ENCODE measurements around the gene WAC. TPM values are rescaled to one million over a fixed set of nuclear protein-coding genes. Genes with fewer than 3 reads are reported as not detected.

Gene WAC
- polyA plus RNA-seq, 1 donor from 2014 or later: 63.9 TPM

- no peak overlapping the region for H2AFZ ChIP-seq (ENCODE audit: low read depth, low read length)
- H4K20me1 ChIP-seq (ENCODE audit: insufficient read depth): peaks cover 19% of the 10 kb centered on the region
- no peak overlapping the region for H3K27ac ChIP-seq (ENCODE audit: low read length)
- H3K79me2 ChIP-seq (replicated peaks; ENCODE audit: insufficient read depth, low read length): peaks cover 95% of the 10 kb centered on the region
- no peak overlapping the region for H3K4me2 ChIP-seq (ENCODE audit: low read length)
- H3K27me3 ChIP-seq (ENCODE audit: insufficient read depth, low read depth, low read length): no peaks in the 10 kb centered on the region
- H3K9ac ChIP-seq (ENCODE audit: low read length): no peak overlapping the region
- no peaks in the 10 kb centered on the region for H3K9me3 ChIP-seq (ENCODE audit: low read length)
- H3K36me3 ChIP-seq (ENCODE audit: insufficient read depth, low read length): peaks cover 7% of the 10 kb centered on the region
- TF ChIP-seq RAD21 (conservative IDR thresholded peaks at IDR 0.05): no peak
- TF ChIP-seq EP300 (conservative IDR thresholded peaks at IDR 0.05; ENCODE audit: poor library complexity, severe bottlenecking): no peak
- TF ChIP-seq CTCF (IDR thresholded peaks at IDR 0.05; ENCODE audit: poor library complexity, severe bottlenecking): no peak
- TF ChIP-seq TAF1 (IDR thresholded peaks at IDR 0.05; ENCODE audit: low read depth): no peak
- TF ChIP-seq REST (IDR thresholded peaks at IDR 0.05; ENCODE audit: borderline replicate concordance): no peak
- no peak for TF ChIP-seq SMC3 (conservative IDR thresholded peaks at IDR 0.05; ENCODE audit: poor library complexity)
- no peaks in the 10 kb centered on the region for H3K9me2 ChIP-seq (ENCODE audit: insufficient read depth, low read length)
- H3K4me3 ChIP-seq (ENCODE audit: low read length): no peak overlapping the region
- no peaks in the 10 kb centered on the region for H3F3A ChIP-seq (ENCODE audit: insufficient read depth, low read length, poor library complexity, severe bottlenecking)
Observed at GRCh38 chr10:28538595-28538994, 5.7 kb downstream of the WAC start.

- Histone ChIP-seq H4K20me1 (ENCODE audit: insufficient read depth) (peaks cover 14% of the 10 kb centered on the region), H3K9ac (ENCODE audit: low read length) (no peak overlapping the region), H3K27me3 (ENCODE audit: insufficient read depth, low read depth, low read length) (no peaks in the 10 kb centered on the region), H3K9me2 (ENCODE audit: insufficient read depth, low read length) (no peaks in the 10 kb centered on the region), H3K27ac (ENCODE audit: low read length) (no peak overlapping the region), H3K9me3 (ENCODE audit: low read length) (no peaks in the 10 kb centered on the region), H2AFZ (ENCODE audit: low read depth, low read length) (no peak overlapping the region), H3K4me2 (ENCODE audit: low read length) (no peak overlapping the region), H3F3A (ENCODE audit: insufficient read depth, low read length, poor library complexity, severe bottlenecking) (no peaks in the 10 kb centered on the region), H3K36me3 (ENCODE audit: insufficient read depth, low read length) (peaks cover 7% of the 10 kb centered on the region), H3K4me3 (ENCODE audit: low read length) (no peak overlapping the region), H3K79me2 (replicated peaks; ENCODE audit: insufficient read depth, low read length) (peaks cover 90% of the 10 kb centered on the region)
- no peak for TF ChIP-seq REST (IDR thresholded peaks at IDR 0.05; ENCODE audit: borderline replicate concordance)
- TF ChIP-seq CTCF (IDR thresholded peaks at IDR 0.05; ENCODE audit: poor library complexity, severe bottlenecking): no peak
Observed at GRCh38 chr10:28540145-28540544, 7.2 kb downstream of the WAC start.
